SH-SY5Y (cell line): ENCODE data around the gene C1QTNF2.

Experiments used
- GATA2 ChIP-seq: IDR thresholded peaks from 2 replicates; pipeline ENCODE4 v1.6.1; 2011; ENCODE audit warnings: mild to moderate bottlenecking, low read depth, low read length
- GATA3 ChIP-seq: IDR thresholded peaks from 2 replicates; pipeline ENCODE4 v1.6.1; 2011; ENCODE audit warnings: low read depth, mild to moderate bottlenecking, low read length, moderate library complexity

C1QTNF2 gene

DNA sequence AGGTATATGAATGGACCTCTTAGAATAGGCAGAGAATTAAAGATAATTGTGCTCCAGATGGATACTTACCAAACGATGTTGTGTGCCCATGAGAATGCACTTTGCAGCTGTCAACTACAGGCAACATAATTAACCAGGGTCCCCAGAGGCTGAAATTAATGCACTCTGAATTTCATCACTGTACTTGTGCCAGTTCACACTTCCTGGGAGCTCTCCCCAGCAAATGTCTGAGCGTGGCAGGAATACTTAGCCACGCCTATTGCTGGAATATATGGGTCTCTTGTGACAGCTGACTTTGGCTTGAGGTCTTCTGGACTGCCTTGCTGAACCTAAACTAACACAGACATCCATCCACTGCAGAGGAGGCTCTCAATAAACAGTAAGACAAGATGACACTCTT lies 11.9 kb upstream of the C1QTNF2 start:
- TF ChIP-seq GATA3: no peak

DNA sequence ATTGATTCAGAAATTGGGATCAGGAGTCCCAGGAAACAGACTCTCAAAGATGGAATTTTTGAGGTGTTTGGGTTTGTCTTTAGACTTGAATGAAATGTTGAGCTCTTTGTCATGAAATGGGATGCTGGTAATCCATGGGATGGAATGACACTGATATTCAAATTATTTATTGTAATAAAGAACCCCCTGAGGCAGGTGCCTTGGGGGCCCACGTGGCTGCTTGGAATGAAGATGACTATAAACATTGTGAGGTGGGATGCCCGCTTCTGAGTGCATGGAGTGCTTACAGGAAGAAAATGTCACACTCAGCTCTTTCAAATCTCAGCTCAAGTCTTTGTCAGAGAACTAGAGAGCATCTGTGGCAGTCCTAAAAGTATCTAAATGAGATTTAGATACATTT lies 9.6 kb upstream of the C1QTNF2 start:
- TF ChIP-seq GATA2 (no peak), GATA3 (no peak)

- TF ChIP-seq GATA2 (no peak), GATA3 (no peak)
Observed at GRCh38 chr5:160379511-160379910, 9.1 kb upstream of the C1QTNF2 start.

DNA sequence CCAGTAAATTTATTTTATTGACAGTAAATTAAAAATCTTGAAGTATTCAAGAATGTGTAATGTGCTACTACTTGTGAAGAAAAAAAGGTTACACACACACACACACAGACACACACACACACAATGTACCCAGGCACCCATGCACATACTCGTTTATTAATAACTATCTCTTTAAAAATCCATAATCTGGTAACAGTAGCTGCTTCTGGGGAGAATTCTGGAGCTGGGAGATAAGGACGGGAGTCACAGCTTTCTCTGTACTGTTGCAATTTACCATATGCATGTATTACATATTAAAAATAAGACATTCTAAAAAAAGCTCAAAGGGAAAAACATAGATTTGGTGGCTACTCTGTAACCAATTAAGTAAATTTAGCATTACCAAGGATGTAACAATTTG lies 7.9 kb upstream of the C1QTNF2 start:
- no peak for TF ChIP-seq GATA2
- no peak for TF ChIP-seq GATA3

DNA sequence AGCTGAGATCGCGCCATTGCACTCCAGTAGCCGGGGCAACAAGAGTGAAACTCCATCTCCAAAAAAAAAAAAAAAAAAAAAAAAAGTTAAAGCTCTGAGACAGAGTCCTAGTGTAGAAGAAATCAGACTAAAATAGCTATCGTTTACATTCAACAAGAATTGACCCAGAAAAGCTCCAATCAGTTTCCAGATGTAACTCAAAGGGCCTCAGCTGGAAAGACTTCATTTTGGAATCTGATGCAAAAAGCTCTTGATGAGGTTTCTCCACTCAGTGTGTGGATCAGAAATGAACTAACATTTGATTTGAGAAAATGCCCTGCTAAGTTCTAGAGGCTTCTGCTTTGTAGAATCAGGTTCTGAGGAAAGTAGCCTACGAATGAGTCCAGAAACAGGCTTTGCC lies 7.2 kb upstream of the C1QTNF2 start:
- TF ChIP-seq GATA3 (no peak), GATA2 (no peak)

DNA sequence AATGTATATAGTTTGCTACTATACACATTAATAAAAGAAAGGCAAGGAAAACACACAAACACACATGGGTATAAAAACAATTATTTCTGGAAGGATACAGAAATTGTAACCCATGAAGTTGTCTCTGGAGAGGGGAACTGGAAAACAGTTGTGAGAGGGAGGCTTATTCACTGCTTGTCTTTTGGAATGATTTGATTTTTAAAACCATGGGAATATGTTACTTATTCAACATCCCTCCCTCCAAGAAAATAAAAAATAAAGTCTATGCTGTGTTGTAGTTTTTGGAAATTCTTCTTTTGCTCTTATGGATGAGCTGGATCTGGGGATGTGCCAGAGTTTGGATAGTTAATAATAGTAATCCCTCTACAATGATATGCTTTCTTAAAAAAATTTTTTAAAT lies 6.0 kb upstream of the C1QTNF2 start:
- no peak for TF ChIP-seq GATA2
- no peak for TF ChIP-seq GATA3

DNA sequence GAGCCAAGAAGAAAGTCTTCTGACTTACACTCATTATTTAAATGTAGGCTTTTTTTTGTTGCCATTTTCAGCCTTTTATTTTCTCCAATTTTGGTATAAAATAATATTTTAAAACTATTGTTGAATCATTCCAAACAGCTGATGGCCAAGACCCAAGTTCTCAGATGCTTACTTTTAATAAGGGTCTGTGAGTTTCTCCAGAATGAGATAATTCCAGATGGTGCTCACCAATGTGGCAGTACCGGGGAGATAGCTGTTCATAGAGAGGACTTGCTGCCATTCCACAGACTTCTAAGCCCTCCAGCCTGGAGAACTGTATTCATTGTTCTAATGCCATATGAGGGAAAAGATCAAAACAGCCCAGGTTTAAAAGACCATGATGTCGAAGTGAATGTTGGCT lies 5.3 kb upstream of the C1QTNF2 start:
- TF ChIP-seq GATA3: no peak
- no peak for TF ChIP-seq GATA2

DNA sequence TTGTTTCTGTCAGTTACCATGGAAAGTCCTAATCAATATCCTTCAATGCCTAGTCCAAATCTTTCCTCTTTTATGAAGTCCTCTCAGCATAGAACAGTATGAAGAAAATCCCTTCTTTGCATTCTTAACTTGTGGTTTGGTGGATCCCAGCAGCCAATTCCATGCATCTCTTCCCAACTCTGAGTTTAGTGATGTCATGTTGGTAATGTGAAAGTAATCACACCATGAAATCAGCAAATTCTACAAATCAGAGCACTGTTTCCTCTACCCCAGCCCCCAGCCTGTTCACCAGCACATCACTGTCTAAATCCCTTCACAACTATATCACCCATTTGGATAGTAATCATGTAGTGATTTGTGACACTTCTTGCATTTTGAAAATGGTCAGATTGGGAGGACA lies 4.7 kb upstream of the C1QTNF2 start:
- TF ChIP-seq GATA2: no peak
- TF ChIP-seq GATA3: no peak

DNA sequence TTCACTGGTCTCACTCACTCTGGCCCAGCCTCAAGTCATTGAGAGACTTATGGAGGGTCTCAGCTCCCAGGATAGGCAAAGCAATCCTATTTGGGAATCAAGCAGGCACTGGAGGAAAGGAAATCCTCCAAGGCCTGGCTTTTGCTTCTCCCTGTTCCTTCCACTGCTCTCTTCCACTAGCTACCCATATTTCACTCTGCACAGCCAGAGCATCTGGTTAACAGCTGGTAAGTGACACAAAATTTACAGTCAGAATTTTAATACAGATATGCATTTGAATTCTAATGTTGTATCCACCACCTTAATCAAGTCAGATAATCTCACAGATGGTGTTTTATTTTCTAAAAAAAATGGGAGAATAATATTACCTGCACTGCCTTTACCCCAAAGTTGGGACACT lies 868 bp upstream of the C1QTNF2 start:
- no peak for TF ChIP-seq GATA3
- TF ChIP-seq GATA2: no peak

DNA sequence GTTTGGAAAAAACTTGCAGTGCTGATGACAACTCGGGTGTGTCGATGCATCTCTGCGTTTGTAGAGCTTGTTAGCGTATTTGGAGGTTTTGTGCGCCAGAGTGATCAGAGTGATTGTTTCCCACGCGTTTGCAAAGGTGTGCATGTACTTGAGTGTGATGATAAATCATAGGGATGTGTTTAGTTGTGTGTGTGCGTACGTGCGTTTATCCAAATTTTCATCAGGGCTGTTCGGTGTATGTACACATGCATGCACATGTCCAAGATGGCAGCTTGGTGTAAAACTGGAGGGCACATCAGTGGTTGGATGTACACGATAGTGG lies 248 bp upstream of the C1QTNF2 start:
- TF ChIP-seq GATA3 (no peak), GATA2 (no peak)

DNA sequence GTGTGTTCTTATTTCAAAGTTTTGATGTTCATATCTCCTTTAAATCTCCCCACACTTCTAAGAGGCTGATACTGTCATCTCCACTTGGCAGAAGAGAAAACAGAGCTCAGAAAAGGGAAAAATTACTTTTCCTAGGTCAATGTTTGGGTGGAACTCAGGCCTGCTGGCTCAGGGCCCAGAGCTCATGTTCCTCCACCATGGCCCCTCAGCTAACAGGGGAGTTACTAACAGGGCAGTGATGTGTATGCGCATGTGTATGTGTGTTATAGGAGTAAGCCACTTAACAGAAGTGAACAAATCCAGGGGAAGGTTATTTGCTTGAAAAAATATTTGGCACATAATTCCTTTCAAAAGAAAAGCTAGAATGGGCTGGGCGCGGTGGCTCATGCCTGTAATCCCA lies 2.5 kb downstream of the C1QTNF2 start:
- TF ChIP-seq GATA2 (no peak), GATA3 (no peak)

- no peak for TF ChIP-seq GATA3
- no peak for TF ChIP-seq GATA2
Observed at GRCh38 chr5:160367261-160367660, 3.2 kb downstream of the C1QTNF2 start.

DNA sequence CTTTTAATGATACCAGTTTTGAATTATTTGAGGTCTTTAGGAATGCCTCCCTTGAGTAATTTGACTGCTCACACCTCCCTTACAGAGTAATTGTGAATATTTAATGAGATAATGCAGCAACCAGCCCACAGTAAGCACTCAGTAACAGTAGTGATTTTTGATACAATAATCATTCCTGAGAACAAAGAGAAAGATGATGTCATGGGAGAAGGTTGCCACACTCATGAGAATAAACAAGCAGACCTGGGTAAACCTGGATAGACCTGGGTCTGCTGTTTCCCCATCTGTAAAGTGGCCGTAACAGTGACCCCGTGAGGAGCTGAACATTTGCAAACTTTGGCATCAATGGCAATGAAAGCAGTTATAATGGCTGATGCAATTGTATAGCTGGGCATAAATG lies 4.2 kb downstream of the C1QTNF2 start:
- TF ChIP-seq GATA2 (no peak), GATA3 (no peak)

DNA sequence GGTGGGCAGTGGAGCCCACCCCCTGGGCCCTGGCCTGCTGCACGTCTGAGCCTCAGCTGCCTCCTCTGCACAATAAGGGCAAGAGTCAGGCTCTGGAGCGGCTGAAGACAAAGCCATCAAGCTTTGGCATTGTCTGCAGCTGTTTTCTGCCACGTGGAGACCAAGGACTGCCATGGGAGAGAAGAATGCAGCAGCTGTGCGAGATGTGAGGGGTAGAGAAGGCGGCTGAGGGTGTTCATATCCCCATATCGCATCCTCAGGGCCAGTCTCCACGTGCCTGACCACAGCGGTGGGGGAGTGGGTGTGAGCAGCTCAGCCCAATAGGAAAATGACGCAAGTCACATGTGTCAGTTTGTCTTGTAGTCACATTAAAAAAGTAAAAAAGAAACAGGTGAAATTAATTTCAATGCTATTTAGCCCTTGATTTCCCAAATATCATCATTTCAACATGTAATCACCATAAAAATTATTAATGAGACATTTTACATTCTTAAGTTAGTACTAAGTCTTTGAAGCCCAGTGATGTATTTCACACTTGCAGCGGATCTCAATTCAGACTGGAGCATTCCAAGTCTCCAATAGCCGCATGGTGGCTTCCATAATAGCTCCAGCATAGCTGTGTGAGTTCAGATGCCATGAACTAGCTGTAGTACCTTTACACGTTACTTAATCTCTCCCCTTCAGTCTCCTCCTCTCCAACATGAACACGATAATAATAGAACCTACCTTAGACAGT lies 6.6 kb downstream of the C1QTNF2 start:
- TF ChIP-seq GATA2: no peak
- no peak for TF ChIP-seq GATA3

DNA sequence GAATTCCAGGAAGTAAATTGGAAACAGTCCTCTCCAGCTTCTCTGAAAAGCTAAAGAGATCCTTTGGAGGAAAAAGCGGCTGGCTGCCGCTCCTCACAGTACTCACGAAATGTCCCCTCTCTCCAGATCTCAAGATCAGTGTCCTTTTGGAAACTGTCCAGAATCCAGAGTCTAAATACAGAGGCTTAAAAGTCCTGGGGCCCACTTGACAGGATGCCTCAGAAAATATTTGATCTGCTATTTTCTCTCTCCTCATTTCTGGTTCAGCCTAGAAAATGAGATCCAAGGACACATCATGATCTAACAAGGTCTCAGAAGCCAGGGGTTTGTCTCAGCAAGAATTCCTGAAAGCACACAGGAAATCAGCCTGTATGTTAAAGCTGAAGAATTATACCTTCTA lies 7.2 kb downstream of the C1QTNF2 start:
- TF ChIP-seq GATA3 (no peak), GATA2 (no peak)

DNA sequence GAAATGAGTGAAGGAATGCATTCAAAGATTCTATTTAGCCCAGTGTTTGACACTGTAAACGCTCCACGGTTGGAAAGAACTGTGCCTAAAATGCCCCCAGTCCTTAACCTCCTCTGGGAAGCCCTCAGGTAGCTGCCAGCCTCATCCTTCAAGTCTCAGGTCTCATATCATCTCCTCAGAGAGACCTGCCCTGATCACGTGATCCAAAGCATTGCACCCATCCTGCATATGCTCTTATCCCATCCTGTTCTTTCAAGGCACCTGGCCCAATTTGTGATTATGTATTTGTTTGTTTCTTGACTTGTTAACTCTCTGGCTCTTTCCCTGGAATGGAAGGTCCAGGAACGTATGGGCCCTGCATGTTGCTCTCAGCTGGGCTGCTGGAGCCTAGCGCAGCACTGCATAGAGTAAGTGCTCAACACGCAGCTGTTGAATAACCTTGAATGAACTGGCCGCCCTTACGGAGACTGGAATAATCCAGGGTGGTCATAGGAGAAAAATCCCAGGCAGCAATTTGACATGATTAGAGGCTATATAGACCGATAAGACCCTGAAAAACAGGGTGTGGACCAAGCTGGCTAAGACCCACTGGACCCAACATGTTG lies 8.7 kb downstream of the C1QTNF2 start:
- TF ChIP-seq GATA2 (no peak), GATA3 (no peak)
